ENCODE data around the gene NEURL4. TPM values are rescaled to one million over a fixed set of nuclear protein-coding genes. Genes with fewer than 3 reads are reported as not detected.
"Not testable (repeated sequence)": the region's sequence is repeated elsewhere in the genome, so short reads cannot be mapped to it uniquely, and the experiment has no call there.

Gene NEURL4
- total RNA-seq, 4 donors from 2014 or later = 23.3 to 69.0 (median 53.9) TPM

GRCh38 chr17:7346761-7347614, 17.9 kb upstream of the NEURL4 start:
- Histone ChIP-seq H3K9me3 (no peaks in the 10 kb centered on the region), H3K4me3 (no peak overlapping the region), H3K27me3 (no peaks in the 10 kb centered on the region), H3K27ac (no peak overlapping the region), H3K36me3 (no peaks in the 10 kb centered on the region), H3K4me1 (peaks cover 5 to 20% (median 15%) of the 10 kb centered on the region in 4 donors)
- no peak for TF ChIP-seq POLR2A (IDR thresholded peaks at IDR 0.05)
- TF ChIP-seq CTCF (IDR thresholded peaks at IDR 0.05) = no peak
- DNase-seq = no peak

GRCh38 chr17:7343250-7343649, 14.1 kb upstream of the NEURL4 start:
- Histone ChIP-seq H3K27ac (no peak overlapping the region), H3K36me3 (no peaks in the 10 kb centered on the region), H3K4me1 (peaks cover 0 to 3% (median 0%) of the 10 kb centered on the region in 4 donors), H3K4me3 (no peak overlapping the region), H3K27me3 (no peaks in the 10 kb centered on the region), H3K9me3 (no peaks in the 10 kb centered on the region)
- TF ChIP-seq POLR2A (IDR thresholded peaks at IDR 0.05) (no peak), CTCF (IDR thresholded peaks at IDR 0.05) (no peak)
- no peak for DNase-seq

GRCh38 chr17:7341842-7342241, 12.7 kb upstream of the NEURL4 start:
- Histone ChIP-seq H3K9me3 (no peaks in the 10 kb centered on the region), H3K27ac (no peak overlapping the region), H3K4me1 (peaks cover 0 to 5% (median 1%) of the 10 kb centered on the region in 4 donors), H3K27me3 (no peaks in the 10 kb centered on the region), H3K4me3 (no peak overlapping the region), H3K36me3 (no peaks in the 10 kb centered on the region)
- TF ChIP-seq POLR2A (IDR thresholded peaks at IDR 0.05) = no peak
- TF ChIP-seq CTCF (IDR thresholded peaks at IDR 0.05) = no peak
- DNase-seq = no peak

GRCh38 chr17:7340179-7340578, 11.0 kb upstream of the NEURL4 start:
- peaks cover 0 to 14% (median 5%) of the 10 kb centered on the region in 4 donors for H3K4me1 ChIP-seq
- H3K36me3 ChIP-seq = no peaks in the 10 kb centered on the region
- DNase-seq = no peak
- H3K9me3 ChIP-seq = no peaks in the 10 kb centered on the region
- TF ChIP-seq POLR2A (IDR thresholded peaks at IDR 0.05) = no peak
- TF ChIP-seq CTCF (IDR thresholded peaks at IDR 0.05) = no peak
- H3K4me3 ChIP-seq = no peak overlapping the region
- H3K27ac ChIP-seq = no peak overlapping the region
- H3K27me3 ChIP-seq = no peaks in the 10 kb centered on the region

- not testable (repeated sequence) for DNase-seq, H3K27me3 ChIP-seq, H3K36me3 ChIP-seq, H3K9me3 ChIP-seq
- Histone ChIP-seq H3K27ac (peak overlapping the region; percentile 19 to 94 (median 58)), H3K4me1 (peaks cover 0 to 16% (median 5%) of the 10 kb centered on the region in 4 donors), H3K4me3 (peak overlapping the region in 3 of 4 donors; percentile 50 to 70 (median 52))
These were observed 8.5 kb upstream of the NEURL4 start for GRCh38 chr17:7337600-7337999.

Data from Peyer's patch (tissue), 4 donors.